BJ (cell line): ENCODE results near the gene NT5DC3. TPM values are rescaled to one million over a fixed set of nuclear protein-coding genes. Genes with fewer than 3 reads are reported as not detected.

Experiments
- CTCF ChIA-PET: fragments of 350-600 bp; formaldehyde crosslinking; extraction: SDS; loops from one replicate; lab custom pipeline; 2021; ENCODE audit warnings: antibody characterized with exemption, inconsistent platforms; lab: Yijun Ruan, JAX
- POLR2A ChIA-PET: fragments of 300-600 bp; sonication (Branson Sonifier 250); formaldehyde crosslinking; extraction: SDS; loops from one replicate; lab custom pipeline; 2021; ENCODE audit warnings: antibody characterized with exemption; lab: Charles Lee
- DNase-seq: peaks from one replicate; pipeline ENCODE4 v3.0.0-alpha.2; 2011; ENCODE audit warnings: low read depth
- H3K27me3 ChIP-seq: 2 replicates; pipeline ENCODE4 v1.6.0; 2011; ENCODE audit warnings: low read length; ENCODE audit not compliant: control insufficient read depth, insufficient read depth
- H3K36me3 ChIP-seq: 2 replicates; pipeline ENCODE4 v1.5.1; 2011; ENCODE audit warnings: low read length; ENCODE audit not compliant: control insufficient read depth, insufficient read depth
- H3K4me3 ChIP-seq: 2 replicates; pipeline ENCODE4 v1.5.1; 2011; ENCODE audit warnings: low read depth, mild to moderate bottlenecking, control low read depth, low read length
- polyA plus RNA-seq: library from polyadenylated mRNA; depleted of rRNA; stranded (reverse); fragments of >200 nt; gene quantifications from 2 replicates; pipeline ENCODE4 v1.2.3, GENCODE V29; 2011
- TF ChIP-seq, protein P1 (sequence below): IDR thresholded peaks from 2 replicates; pipeline ENCODE4 v1.5.1; 2011; ENCODE audit warnings: low read depth, mild to moderate bottlenecking, control low read depth, inconsistent platforms, low read length, moderate library complexity; ENCODE audit not compliant: insufficient read depth

Gene NT5DC3
- polyA plus RNA-seq, 1 experiment: 1.2 TPM

DNA sequence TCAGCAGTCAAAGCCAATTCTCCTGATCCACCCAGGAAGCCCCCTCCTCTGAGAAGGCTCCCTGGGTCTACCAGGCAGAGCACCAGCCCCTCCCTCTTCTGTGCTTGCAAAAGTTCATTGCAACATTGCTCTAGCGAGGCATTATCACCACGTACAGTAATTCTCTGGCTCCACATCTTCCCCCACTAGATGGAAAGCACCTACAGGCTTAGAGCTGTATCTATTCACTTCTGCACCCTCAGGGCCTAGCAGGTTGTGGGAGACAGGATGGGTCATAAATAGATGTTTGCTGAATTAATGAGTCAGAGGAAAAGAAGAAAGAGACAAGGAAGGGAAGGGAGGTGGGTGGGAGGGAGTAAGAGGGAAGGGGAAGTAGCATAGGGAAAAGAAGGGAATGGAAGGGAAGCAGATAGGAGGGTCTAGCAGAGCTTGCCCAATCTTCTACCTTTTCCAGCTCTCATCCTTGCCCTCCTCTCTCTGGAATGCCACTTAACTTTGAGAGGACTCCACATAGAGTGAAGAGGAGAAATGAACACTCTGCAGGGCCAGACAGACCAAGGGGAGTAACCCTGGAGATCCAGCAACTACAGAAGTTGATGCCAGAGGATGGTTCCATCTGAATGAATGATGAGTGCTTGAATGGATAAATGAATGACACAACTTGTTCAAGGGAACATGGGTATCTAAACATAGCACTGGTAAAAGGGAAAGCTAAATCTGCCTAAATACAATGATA lies 42.0 kb upstream of the NT5DC3 start:
- POLR2A ChIA-PET: no interaction called here
- CTCF ChIA-PET: interaction anchor here (1.1 to 3.7 kb wide), 4 partner anchors 12 to 226 kb away, joined by 3 to 30 read pairs (median 3); partner anchors contain the start of gene HSP90B1
- H3K27me3 ChIP-seq: no peaks in the 10 kb centered on the region
- TF ChIP-seq, protein P1, sequence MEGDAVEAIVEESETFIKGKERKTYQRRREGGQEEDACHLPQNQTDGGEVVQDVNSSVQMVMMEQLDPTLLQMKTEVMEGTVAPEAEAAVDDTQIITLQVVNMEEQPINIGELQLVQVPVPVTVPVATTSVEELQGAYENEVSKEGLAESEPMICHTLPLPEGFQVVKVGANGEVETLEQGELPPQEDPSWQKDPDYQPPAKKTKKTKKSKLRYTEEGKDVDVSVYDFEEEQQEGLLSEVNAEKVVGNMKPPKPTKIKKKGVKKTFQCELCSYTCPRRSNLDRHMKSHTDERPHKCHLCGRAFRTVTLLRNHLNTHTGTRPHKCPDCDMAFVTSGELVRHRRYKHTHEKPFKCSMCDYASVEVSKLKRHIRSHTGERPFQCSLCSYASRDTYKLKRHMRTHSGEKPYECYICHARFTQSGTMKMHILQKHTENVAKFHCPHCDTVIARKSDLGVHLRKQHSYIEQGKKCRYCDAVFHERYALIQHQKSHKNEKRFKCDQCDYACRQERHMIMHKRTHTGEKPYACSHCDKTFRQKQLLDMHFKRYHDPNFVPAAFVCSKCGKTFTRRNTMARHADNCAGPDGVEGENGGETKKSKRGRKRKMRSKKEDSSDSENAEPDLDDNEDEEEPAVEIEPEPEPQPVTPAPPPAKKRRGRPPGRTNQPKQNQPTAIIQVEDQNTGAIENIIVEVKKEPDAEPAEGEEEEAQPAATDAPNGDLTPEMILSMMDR: no peak
- DNase-seq: no peak
- H3K4me3 ChIP-seq: no peak overlapping the region
- no peaks in the 10 kb centered on the region for H3K36me3 ChIP-seq

DNA sequence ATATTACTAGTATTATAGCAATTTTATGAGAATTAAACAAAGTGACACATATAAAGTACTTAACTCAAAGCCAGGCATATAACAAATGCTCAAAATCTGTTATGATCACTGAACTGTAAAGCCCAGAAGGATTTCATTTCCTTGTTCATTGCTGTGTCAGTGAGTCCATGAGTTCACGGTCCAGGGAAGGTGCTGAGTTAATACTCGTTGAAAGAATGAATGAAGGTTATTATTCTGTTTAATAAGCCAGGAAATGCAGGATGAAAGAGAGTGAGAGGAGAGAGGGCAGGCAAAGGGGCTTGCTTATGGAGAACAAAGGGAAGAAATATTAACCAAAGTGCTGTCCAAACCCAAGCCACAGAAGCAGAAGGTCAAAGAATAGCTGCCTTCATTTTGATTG lies 40.2 kb upstream of the NT5DC3 start:
- TF ChIP-seq, protein P1: no peak
- DNase-seq: no peak
- Histone ChIP-seq H3K4me3 (no peak overlapping the region), H3K36me3 (no peaks in the 10 kb centered on the region), H3K27me3 (no peaks in the 10 kb centered on the region)
- POLR2A ChIA-PET: no interaction called here
- CTCF ChIA-PET: interaction anchor here (0.5 to 3.7 kb wide), 3 partner anchors 10 to 228 kb away, joined by 3 to 30 read pairs (median 4); no protein-coding TSS in a partner anchor

DNA sequence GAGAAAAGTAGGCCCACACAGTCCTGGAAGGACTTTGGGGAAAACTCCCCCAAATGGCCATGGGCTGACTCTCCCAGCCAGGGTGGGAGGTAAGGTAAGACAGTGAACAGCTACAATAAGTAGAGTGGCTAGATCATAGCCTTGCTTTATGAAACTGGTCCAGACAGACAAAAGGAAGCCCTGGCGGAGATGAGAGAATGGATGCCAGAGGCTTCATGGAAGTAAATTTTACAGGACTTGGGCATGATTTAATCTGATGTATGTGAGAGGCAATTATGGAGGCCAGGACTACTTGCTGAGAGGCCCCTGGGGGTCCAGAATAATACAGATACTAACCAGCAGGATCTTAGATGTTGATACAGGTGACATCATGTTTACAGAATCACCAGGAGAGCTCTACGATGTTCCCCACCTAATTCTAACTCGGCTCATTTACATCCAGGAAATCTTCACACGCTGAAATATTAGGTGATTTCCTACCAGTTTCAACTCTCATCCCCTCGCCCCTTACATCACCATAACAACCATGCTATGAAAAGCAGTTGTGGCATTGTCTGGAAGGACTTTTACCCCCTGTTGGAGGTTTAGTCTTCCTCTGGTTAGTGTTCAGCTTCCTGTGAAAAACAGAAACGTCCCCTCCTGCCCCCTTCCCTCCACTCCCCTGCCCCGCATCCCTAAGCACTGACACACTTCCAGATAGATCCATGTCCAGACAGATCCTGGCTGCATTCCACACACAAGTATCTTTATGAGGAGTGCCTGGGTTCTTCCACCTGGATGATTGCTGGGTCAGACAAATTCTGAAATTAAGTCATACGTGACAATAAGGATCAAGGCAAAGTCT lies 39.5 kb upstream of the NT5DC3 start:
- H3K27me3 ChIP-seq: no peaks in the 10 kb centered on the region
- no peak overlapping the region for H3K4me3 ChIP-seq
- TF ChIP-seq, protein P1: no peak
- ChIA-PET POLR2A (no interaction called here), CTCF (interaction anchor here (0.6 to 2.6 kb wide), 5 partner anchors 10 to 212 kb away, joined by 3 to 9 read pairs (median 4); no protein-coding TSS in a partner anchor)
- no peaks in the 10 kb centered on the region for H3K36me3 ChIP-seq
- no peak for DNase-seq

DNA sequence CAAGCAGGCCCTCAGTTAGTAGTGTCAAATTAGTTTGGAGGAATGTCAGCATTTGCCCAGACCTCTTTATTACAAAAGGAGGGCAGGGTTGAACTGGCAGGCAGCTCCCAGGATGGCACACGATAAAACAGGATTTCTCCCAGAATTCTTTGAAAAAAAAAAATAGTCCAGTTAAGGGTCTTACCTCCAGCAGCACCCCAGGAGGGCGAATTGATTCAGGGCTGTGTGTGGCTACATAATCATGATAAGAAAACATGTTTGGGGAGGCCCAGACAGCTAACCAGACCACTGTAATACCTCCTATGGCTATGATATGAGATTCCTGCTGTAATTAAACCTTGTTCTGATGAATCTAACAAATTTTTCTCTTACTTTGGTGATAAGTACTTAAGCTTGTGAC lies 38.8 kb upstream of the NT5DC3 start:
- TF ChIP-seq, protein P1: no peak
- ChIA-PET CTCF (interaction anchor here (0.6 to 2.8 kb wide), 6 partner anchors 10 to 229 kb away, joined by 3 to 14 read pairs (median 5); no protein-coding TSS in a partner anchor), POLR2A (no interaction called here)
- Histone ChIP-seq H3K36me3 (no peaks in the 10 kb centered on the region), H3K27me3 (no peaks in the 10 kb centered on the region), H3K4me3 (no peak overlapping the region)
- DNase-seq: no peak

DNA sequence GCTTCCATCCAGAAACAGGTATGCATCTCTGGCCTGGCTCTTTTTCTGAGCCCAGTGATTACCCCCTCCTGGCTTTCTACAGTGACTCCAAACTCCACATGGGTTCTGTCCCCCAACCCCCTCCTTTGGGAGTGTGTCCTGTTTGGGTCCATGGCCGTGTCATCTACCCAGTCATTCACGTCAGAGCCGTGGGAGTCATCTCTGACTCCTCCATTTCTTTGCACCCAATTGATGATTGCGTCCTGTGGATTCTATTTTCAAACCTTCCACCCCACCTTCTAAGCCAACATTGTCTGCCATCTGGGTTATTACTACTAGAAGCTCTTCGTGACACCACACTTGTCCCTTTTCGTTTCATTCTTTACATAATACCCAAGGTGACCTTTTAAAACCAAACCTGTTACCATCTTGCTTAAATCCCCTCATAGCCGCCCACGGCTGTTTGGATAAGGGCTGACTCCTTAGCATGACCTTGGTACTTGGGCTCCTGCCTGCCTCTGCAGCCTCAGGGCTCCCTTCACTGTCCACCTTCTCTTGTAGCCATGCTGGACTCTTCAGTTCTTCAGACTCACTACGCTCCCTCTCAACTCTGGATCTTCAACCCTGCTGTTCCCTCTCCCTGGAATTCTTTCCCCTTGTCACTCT lies 38.1 kb upstream of the NT5DC3 start:
- no peaks in the 10 kb centered on the region for H3K27me3 ChIP-seq
- TF ChIP-seq, protein P1: no peak
- no peaks in the 10 kb centered on the region for H3K36me3 ChIP-seq
- DNase-seq: no peak
- ChIA-PET POLR2A (no interaction called here), CTCF (interaction anchor here (0.5 to 3.5 kb wide), 12 partner anchors 8 to 237 kb away, joined by 3 to 14 read pairs (median 5); no protein-coding TSS in a partner anchor)
- H3K4me3 ChIP-seq: no peak overlapping the region
